K562 (cell line): ENCODE data around the gene NCAM2. TPM values are rescaled to one million over a fixed set of nuclear protein-coding genes. Genes with fewer than 3 reads are reported as not detected.

ENCODE experiments used
- ATAC-seq: fragments of 200-7000 bp; cut with Tn5 transposase; 3 replicates; pipeline ENCODE4 v1.9.1; 2020; ENCODE audit warnings: moderate library complexity
- BruUV-seq: library from RNA; stranded (reverse); fragments of 400-500 nt; replicated peaks from 2 replicates; lab custom pipeline; 2021; lab: Mats Ljungman, UMichigan
- CTCF ChIA-PET: fragments of 300-600 bp; formaldehyde crosslinking; extraction: SDS; loops from one replicate; lab custom pipeline; 2021; ENCODE audit warnings: low intra/inter-chr PET ratio; lab: Yijun Ruan, JAX
- POLR2A ChIA-PET: fragments of 300-600, 350-650 bp; sonication (Branson Sonifier 250); formaldehyde crosslinking; extraction: SDS; loops from one replicate; lab custom pipeline; 2021; ENCODE audit warnings: antibody characterized with exemption, inconsistent platforms; lab: Yijun Ruan, JAX
- DNase-seq, 4 experiments: peaks; one replicate each; pipeline versions ENCODE4 v3.0.0 to v3.0.0-alpha.2; 2011 to 2018; ENCODE audit warnings: low spot score in 3 of 4, mixed read lengths in 3 of 4; ENCODE audit errors: extremely low read depth in 1 of 4
- FAIRE-seq: peaks from 2 replicates; lab custom pipeline; 2011; peaks lifted over from hg19 to GRCh38; lab: Jason Lieb, UNC
- H2AFZ ChIP-seq: 2 replicates; pipeline ENCODE4 v1.6.0; 2011; ENCODE audit warnings: low read depth, low read length, control low read depth, inconsistent platforms
- H3K27ac ChIP-seq: fragments of 200-600 bp; 3 replicates; pipeline ENCODE4 v1.8.0; 2011; ENCODE audit warnings: low read depth, mild to moderate bottlenecking, control low read depth, inconsistent platforms, low read length, moderate library complexity, mixed read lengths; ENCODE audit errors: extremely low read depth
- H3K27me3 ChIP-seq, 2 experiments: fragments of 300-600 bp in 1 of 2; 2 replicates in 1 of 2; 3 replicates in 1 of 2; pipeline versions ENCODE4 v1.6.0 to v1.8.0; 2011; ENCODE audit warnings: inconsistent platforms in 2 of 2, low read length in 2 of 2, mild to moderate bottlenecking in 1 of 2, mixed read lengths in 1 of 2, moderate library complexity in 1 of 2; ENCODE audit not compliant: control insufficient read depth in 2 of 2, insufficient read depth in 2 of 2
- H3K36me3 ChIP-seq: fragments of 300-600 bp; 3 replicates; pipeline ENCODE4 v1.8.0; 2011; ENCODE audit warnings: mild to moderate bottlenecking, low read length, inconsistent platforms; ENCODE audit not compliant: control insufficient read depth, insufficient read depth
- H3K4me1 ChIP-seq, 2 experiments: fragments of 200-600 bp in 1 of 2; replicated peaks in 1 of 2; 2 replicates in 1 of 2; 3 replicates in 1 of 2; pipeline versions ENCODE4 v1.5.1 to v1.8.0; 2011; ENCODE audit warnings: inconsistent platforms in 2 of 2, low read length in 2 of 2, mild to moderate bottlenecking in 1 of 2, mixed read lengths in 1 of 2, moderate library complexity in 1 of 2; ENCODE audit not compliant: control insufficient read depth in 2 of 2, insufficient read depth in 2 of 2
- H3K4me2 ChIP-seq: 2 replicates; pipeline ENCODE4 v1.6.1; 2011; ENCODE audit warnings: low read length, control low read depth, inconsistent platforms, mixed read lengths; ENCODE audit not compliant: insufficient read depth
- H3K4me3 ChIP-seq: fragments of 200-600 bp; sonication (generic), shearing (Covaris generic); 2 replicates; pipeline ENCODE4 v1.5.1; 2016; ENCODE audit warnings: control low read depth, inconsistent platforms
- H3K79me2 ChIP-seq: fragments of 200-600 bp; 3 replicates; pipeline ENCODE4 v1.8.0; 2011; ENCODE audit warnings: low read length, inconsistent platforms; ENCODE audit not compliant: control insufficient read depth, insufficient read depth
- H3K9ac ChIP-seq, 2 experiments: 2 replicates each; pipeline versions ENCODE4 v1.6.0 to v1.6.1; 2011; ENCODE audit warnings: low read depth in 2 of 2, low read length in 2 of 2, control low read depth in 1 of 2, inconsistent platforms in 1 of 2, mild to moderate bottlenecking in 1 of 2, mixed read lengths in 1 of 2; ENCODE audit not compliant: insufficient read depth in 1 of 2
- H3K9me1 ChIP-seq: one replicate; pipeline ENCODE4 v1.6.0; 2011; ENCODE audit warnings: inconsistent platforms, mild to moderate bottlenecking, low read length, moderate library complexity; ENCODE audit not compliant: control insufficient read depth, insufficient read depth
- H3K9me3 ChIP-seq: replicated peaks from 2 replicates; pipeline ENCODE4 v1.5.1; 2011; ENCODE audit warnings: low read depth, low read length, inconsistent platforms; ENCODE audit not compliant: control insufficient read depth, insufficient read depth
- H4K20me1 ChIP-seq: replicated peaks from 2 replicates; pipeline ENCODE4 v1.6.1; 2011; ENCODE audit warnings: low read length, inconsistent platforms, mixed read lengths; ENCODE audit not compliant: control insufficient read depth, insufficient read depth
- CCNT2 ChIP-seq: IDR thresholded peaks from 2 replicates; pipeline ENCODE4 v1.6.1; 2011; ENCODE audit warnings: borderline replicate concordance, low read depth, mild to moderate bottlenecking, moderate library complexity, mixed read lengths, low read length; ENCODE audit not compliant: insufficient read length; ENCODE audit errors: extremely low read depth
- CHCHD3 ChIP-seq: fragments of 250-450 bp; sonication (Bioruptor Pico); IDR thresholded peaks from 2 replicates; pipeline ENCODE4 v2.1.2; 2022; ENCODE audit warnings: mild to moderate bottlenecking
- KAT7 ChIP-seq: sonication (generic); formaldehyde crosslinking; IDR thresholded peaks from 2 replicates; pipeline ENCODE4 v1.8.0; 2022; ENCODE audit warnings: missing genetic modification reagents, mild to moderate bottlenecking, borderline replicate concordance
- NUFIP1 ChIP-seq: fragments of 450-650 bp; IDR thresholded peaks from 2 replicates; pipeline ENCODE4 v1.6.1; 2018; ENCODE audit not compliant: partially characterized antibody
- SRSF3 ChIP-seq: fragments of 200-400 bp; formaldehyde crosslinking; IDR thresholded peaks from 2 replicates; pipeline ENCODE4 v1.6.1; 2016; ENCODE audit warnings: mild to moderate bottlenecking, low read length, moderate library complexity; ENCODE audit not compliant: insufficient read depth
- ZFP30 ChIP-seq: fragments of 250-450 bp; sonication (Bioruptor Pico); IDR thresholded peaks from 2 replicates; pipeline ENCODE4 v1.8.0; 2022; ENCODE audit warnings: moderate library complexity, mild to moderate bottlenecking, inconsistent platforms, borderline replicate concordance
- WGBS: fragments of 100-300 bp; shearing (Covaris generic); methylation state at CpG from one replicate; pipeline ENCODE4 v1.1.6; 2016; ENCODE audit warnings: low coverage, mixed read lengths; ENCODE audit not compliant: insufficient coverage; ENCODE audit errors: missing lambda C conversion rate; 5-methylcytosine and 5-hydroxymethylcytosine counted together
- in situ Hi-C: fragments of 300-500 bp; cut with MboI; formaldehyde crosslinking; loops from 4 replicates; pipeline ENCODE4 v1.15.0; 2018; ENCODE audit warnings: inconsistent platforms, mixed read lengths
- intact Hi-C: fragments of 100-400 bp; cut with micrococcal nuclease; formaldehyde crosslinking; loops from 2 replicates; pipeline ENCODE4 v1.14.2; 2022
- polyA plus RNA-seq, 8 experiments: library from polyadenylated mRNA; depleted of rRNA in 4 of 8; stranded (reverse) in 5 of 8; unstranded in 3 of 8; fragments of >200 nt; fragmentation: Nextera tagmentation in 2 of 8; fragmentation: Illumina TruSeq in 1 of 8; extraction: Ambion mirVana in 2 of 8; extraction: Trizol in 1 of 8; gene quantifications; 2 replicates each; pipeline versions ENCODE4 v1.2.1 to v1.2.3, GENCODE V29; 2011 to 2014; ENCODE audit warnings: inconsistent platforms in 1 of 8, missing spikeins in 1 of 8
- total RNA-seq, 7 experiments: library from RNA; depleted of rRNA in 6 of 7; stranded (reverse); fragments of >200 nt in 6 of 7; fragmentation: Illumina TruSeq in 2 of 7; extraction: Trizol in 2 of 7; gene quantifications; 2 replicates each; pipeline versions ENCODE4 v1.2.1 to v1.2.3, GENCODE V29; 2011 to 2021; ENCODE audit warnings: low replicate concordance in 1 of 7
- TF ChIP-seq, protein P1 (sequence below): fragments of 250-450 bp; sonication (Bioruptor Pico); IDR thresholded peaks from 2 replicates; pipeline ENCODE4 v1.8.0; 2022; ENCODE audit warnings: moderate library complexity, mild to moderate bottlenecking, inconsistent platforms

The NCAM2 gene
- total and polyA plus RNA-seq, 9 of the 15 experiments (the other 6 are each of a cell fraction or from before 2014, with no cell fraction given) = 14.0 to 58.2 (median 27.8) TPM

DNA sequence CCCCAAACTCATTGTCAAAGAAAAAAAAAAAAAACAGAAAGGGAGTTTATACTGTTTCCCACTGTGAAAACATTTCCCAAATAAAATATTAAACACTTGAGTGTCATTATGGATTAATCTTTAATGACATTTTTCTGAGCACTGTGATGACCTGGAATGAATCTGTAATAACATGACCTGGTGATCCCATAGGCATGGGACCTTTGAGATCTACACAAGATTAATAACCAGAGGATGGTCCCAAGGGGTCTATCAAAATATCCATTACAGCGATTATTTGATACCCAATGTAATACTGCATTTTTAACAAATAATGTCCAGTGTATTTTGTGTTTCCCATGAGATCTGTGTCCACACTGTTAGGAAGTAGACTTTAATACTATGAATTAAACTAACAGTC lies 32.4 kb upstream of the NCAM2 start:
- H3K4me3 ChIP-seq = no peak overlapping the region
- H3K9me3 ChIP-seq = no peaks in the 10 kb centered on the region
- no peak for ATAC-seq
- 0% methylated on average over 1 of the region's 1 CpG for WGBS
- no peak overlapping the region for H3K4me2 ChIP-seq
- no peak for DNase-seq
- H3K9ac ChIP-seq = no peak overlapping the region
- H3K9me1 ChIP-seq = no peaks in the 10 kb centered on the region
- in situ Hi-C loops (no loop called here), intact Hi-C loops (no loop called here)
- H3K27ac ChIP-seq = no peak overlapping the region
- H4K20me1 ChIP-seq = no peaks in the 10 kb centered on the region
- H3K27me3 ChIP-seq = no peaks in the 10 kb centered on the region
- ChIA-PET POLR2A (no interaction called here), CTCF (no interaction called here)
- H3K79me2 ChIP-seq = no peaks in the 10 kb centered on the region
- TF ChIP-seq, protein P1, sequence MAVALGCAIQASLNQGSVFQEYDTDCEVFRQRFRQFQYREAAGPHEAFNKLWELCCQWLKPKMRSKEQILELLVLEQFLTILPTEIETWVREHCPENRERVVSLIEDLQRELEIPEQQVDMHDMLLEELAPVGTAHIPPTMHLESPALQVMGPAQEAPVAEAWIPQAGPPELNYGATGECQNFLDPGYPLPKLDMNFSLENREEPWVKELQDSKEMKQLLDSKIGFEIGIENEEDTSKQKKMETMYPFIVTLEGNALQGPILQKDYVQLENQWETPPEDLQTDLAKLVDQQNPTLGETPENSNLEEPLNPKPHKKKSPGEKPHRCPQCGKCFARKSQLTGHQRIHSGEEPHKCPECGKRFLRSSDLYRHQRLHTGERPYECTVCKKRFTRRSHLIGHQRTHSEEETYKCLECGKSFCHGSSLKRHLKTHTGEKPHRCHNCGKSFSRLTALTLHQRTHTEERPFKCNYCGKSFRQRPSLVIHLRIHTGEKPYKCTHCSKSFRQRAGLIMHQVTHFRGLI (CRISPR knock-in tag) = no peak
- TF ChIP-seq KAT7 (CRISPR knock-in tag) = no peak
- no peak for TF ChIP-seq CHCHD3 (CRISPR knock-in tag)
- TF ChIP-seq CCNT2 = no peak
- TF ChIP-seq NUFIP1 = no peak
- no peak for TF ChIP-seq SRSF3
- TF ChIP-seq ZFP30 = no peak
- no peaks in the 10 kb centered on the region for H3K4me1 ChIP-seq
- no peak for FAIRE-seq
- no peak overlapping the region for H2AFZ ChIP-seq
- BruUV-seq = no TSS peak
- H3K36me3 ChIP-seq = no peaks in the 10 kb centered on the region
